ENCODE results near the gene ERC2.

GRCh38 chr3:56254835-56255234, 213.4 kb downstream of the ERC2 start:
- TF ChIP-seq CTCF (IDR thresholded peaks at IDR 0.05; ENCODE audit: extremely low read depth in 1 of 2, insufficient read depth in 1 of 2, low read depth in 1 of 2, low read length in 2 of 2), result peak; percentile 10 to 14
- TF ChIP-seq POLR2AphosphoS5 (IDR thresholded peaks at IDR 0.05; ENCODE audit: insufficient read depth, low read depth, low read length), result no peak
